Panc1 (cell line): ENCODE results near the gene ALKBH2. TPM values are rescaled to one million over a fixed set of nuclear protein-coding genes. Genes with fewer than 3 reads are reported as not detected.

Experiments used
- ATAC-seq: fragments of 200-7000 bp; cut with Tn5 transposase; 2 replicates; pipeline ENCODE4 v1.9.1; 2020; ENCODE audit warnings: mild to moderate bottlenecking, moderate library complexity
- BruUV-seq: library from RNA; stranded (reverse); fragments of 400-500 nt; replicated peaks from 2 replicates; lab custom pipeline; 2021; lab: Mats Ljungman, UMichigan
- CTCF ChIA-PET: fragments of 300-600 bp; sonication (Branson Sonifier 250); formaldehyde crosslinking; loops from one replicate; lab custom pipeline; 2022; ENCODE audit warnings: antibody characterized with exemption; lab: Charles Lee
- POLR2A ChIA-PET: fragments of 300-600 bp; sonication (Branson Sonifier 250); formaldehyde crosslinking; loops from one replicate; lab custom pipeline; 2022; ENCODE audit warnings: antibody characterized with exemption; lab: Charles Lee
- DNase-seq: peaks from one replicate; pipeline ENCODE4 v3.0.0-alpha.2; 2010; ENCODE audit warnings: low read depth, low spot score
- H3K27ac ChIP-seq: 2 replicates; pipeline ENCODE4 v1.5.1; 2011; ENCODE audit warnings: mild to moderate bottlenecking, low read length, inconsistent platforms
- H3K27me3 ChIP-seq: fragments of 200-500 bp; sonication (Bioruptor generic); 2 replicates; pipeline ENCODE4 v1.6.0; 2014; ENCODE audit warnings: low read length, inconsistent platforms; ENCODE audit not compliant: control insufficient read depth, insufficient read depth
- H3K36me3 ChIP-seq: fragments of 200-500 bp; sonication (Bioruptor generic); 2 replicates; pipeline ENCODE4 v1.5.1; 2014; ENCODE audit warnings: inconsistent platforms, mild to moderate bottlenecking, low read length, moderate library complexity; ENCODE audit not compliant: control insufficient read depth, insufficient read depth
- H3K4me1 ChIP-seq: 2 replicates; pipeline ENCODE4 v1.5.1; 2011; ENCODE audit warnings: inconsistent platforms, mild to moderate bottlenecking, low read length, moderate library complexity; ENCODE audit not compliant: control insufficient read depth, insufficient read depth
- H3K4me3 ChIP-seq, 2 experiments: 2 replicates each; pipeline ENCODE4 v1.5.1; 2011 to 2012; ENCODE audit warnings: low read depth in 2 of 2, low read length in 2 of 2, mild to moderate bottlenecking in 2 of 2, inconsistent platforms in 1 of 2, moderate library complexity in 1 of 2
- H3K9me3 ChIP-seq: fragments of 200-500 bp; sonication (Bioruptor generic); 2 replicates; pipeline ENCODE4 v1.5.1; 2014; ENCODE audit warnings: low read depth, mild to moderate bottlenecking, inconsistent platforms, low read length, moderate library complexity; ENCODE audit not compliant: control insufficient read depth, insufficient read depth
- CTCF ChIP-seq: fragments of 450-650 bp; IDR thresholded peaks from 2 replicates; pipeline ENCODE4 v1.5.1; 2017; ENCODE audit warnings: mild to moderate bottlenecking
- POLR2AphosphoS5 ChIP-seq: IDR thresholded peaks from 2 replicates; pipeline ENCODE4 v1.6.1; 2012; ENCODE audit warnings: mild to moderate bottlenecking, low read depth, low read length, moderate library complexity
- REST ChIP-seq, 2 experiments: IDR thresholded peaks; 2 replicates each; pipeline ENCODE4 v1.6.1; 2011 to 2012; ENCODE audit warnings: low read depth in 2 of 2, control low read depth in 1 of 2, low read length in 1 of 2, mild to moderate bottlenecking in 1 of 2, moderate library complexity in 1 of 2; ENCODE audit not compliant: insufficient read depth in 1 of 2
- SIN3A ChIP-seq: IDR thresholded peaks from 2 replicates; pipeline ENCODE4 v1.6.1; 2012; ENCODE audit warnings: low read depth, mild to moderate bottlenecking, low read length, moderate library complexity, borderline replicate concordance; ENCODE audit not compliant: insufficient read depth
- TCF7L2 ChIP-seq: IDR thresholded peaks from 2 replicates; pipeline ENCODE4 v1.6.1; 2011; ENCODE audit warnings: mild to moderate bottlenecking, low read depth, low read length, inconsistent platforms
- in situ Hi-C: cut with HindIII; loops from 2 replicates; pipeline ENCODE4 v1.10.0; 2016; ENCODE audit warnings: low sequenced_read_pairs, low pct_unique_long_range_greater_than_20kb
- intact Hi-C: fragments of 100-400 bp; cut with micrococcal nuclease; formaldehyde crosslinking; loops from one replicate; pipeline ENCODE4 v1.10.0; 2022; ENCODE audit not compliant: unreplicated experiment
- total RNA-seq: library from RNA; stranded (reverse); gene quantifications from one replicate; pipeline ENCODE4 v1.2.1, GENCODE V29; 2021; ENCODE audit not compliant: unreplicated experiment

ALKBH2 gene
- total RNA-seq, 1 experiment from 2014 or later = 41.6 TPM

GRCh38 chr12:109087250-109087649 is 6.0 kb downstream of the ALKBH2 start:
- TF ChIP-seq REST (IDR thresholded peaks at IDR 0.05; ENCODE audit: insufficient read depth in 1 of 2, low read depth in 2 of 2, low read length in 1 of 2) (no peak), SIN3A (no peak), CTCF (no peak), TCF7L2 (no peak), POLR2AphosphoS5 (no peak)
- Histone ChIP-seq H3K27ac (no peak overlapping the region), H3K36me3 (peaks cover 8% of the 10 kb centered on the region), H3K27me3 (no peaks in the 10 kb centered on the region), H3K4me3 (no peak overlapping the region), H3K4me1 (peaks cover 11% of the 10 kb centered on the region), H3K9me3 (no peaks in the 10 kb centered on the region)
- ATAC-seq (no peak), DNase-seq (no peak)
- CTCF ChIA-PET = no interaction called here
- POLR2A ChIA-PET = no interaction called here
- intact Hi-C loops (loop anchor here (10.0 kb wide), 1 partner anchor 202 kb away; the partner anchor contains the start of gene DAO), in situ Hi-C loops (no loop called here)
- BruUV-seq = no TSS peak

GRCh38 chr12:109085590-109085989 is 7.7 kb downstream of the ALKBH2 start:
- ChIA-PET POLR2A (no interaction called here), CTCF (no interaction called here)
- Histone ChIP-seq H3K4me3 (no peak overlapping the region), H3K27ac (no peak overlapping the region), H3K4me1 (no peaks in the 10 kb centered on the region), H3K9me3 (no peaks in the 10 kb centered on the region), H3K36me3 (peaks cover 8% of the 10 kb centered on the region), H3K27me3 (no peaks in the 10 kb centered on the region)
- ATAC-seq (no peak), DNase-seq (no peak)
- in situ Hi-C loops = no loop called here
- intact Hi-C loops = loop anchor here (10.0 kb wide), 1 partner anchor 201 kb away; the partner anchor contains the start of gene DAO
- TF ChIP-seq TCF7L2 = no peak
- no peak for TF ChIP-seq SIN3A
- no peak for TF ChIP-seq CTCF
- TF ChIP-seq REST (IDR thresholded peaks at IDR 0.05; ENCODE audit: insufficient read depth in 1 of 2, low read depth in 2 of 2, low read length in 1 of 2) = no peak
- no peak for TF ChIP-seq POLR2AphosphoS5
- BruUV-seq = no TSS peak
